ENCODE data around the gene ZSCAN5A. TPM values are rescaled to one million over a fixed set of nuclear protein-coding genes. Genes with fewer than 3 reads are reported as not detected.
A peak's percentile ranks its signal among the peaks of the same experiment; 100 is the strongest.
"Not testable (repeated sequence)": the region's sequence is repeated elsewhere in the genome, so short reads cannot be mapped to it uniquely, and the experiment has no call there.

The ZSCAN5A gene
- total RNA-seq, 3 donors from 2014 or later (not counting 1 experiment from before 2014, with no cell fraction given), result 6.7 to 10.2 (median 7.9) TPM

- Mint-ChIP-seq H3K27ac (no peak overlapping the region), H3K36me3 (no peaks in the 10 kb centered on the region), H3K4me1 (peaks cover 0 to 5% of the 10 kb centered on the region in 2 donors), H3K4me3 (no peak overlapping the region), H3K9me3 (no peaks in the 10 kb centered on the region), H3K27me3 (ENCODE audit: low read depth in 2 of 2) (peaks cover 9 to 12% of the 10 kb centered on the region in 2 donors)
- Histone ChIP-seq H3K4me1 (ENCODE audit: control insufficient read depth, insufficient read depth, low read length) (no peaks in the 10 kb centered on the region), H3K9me3 (ENCODE audit: control insufficient read depth, insufficient read depth, low read length) (no peaks in the 10 kb centered on the region), H3K27me3 (ENCODE audit: control insufficient read depth, insufficient read depth, low read length) (no peaks in the 10 kb centered on the region), H3K27ac (ENCODE audit: low read length) (no peak overlapping the region), H3K4me3 (ENCODE audit: low read length) (no peak overlapping the region), H3K36me3 (ENCODE audit: control insufficient read depth, insufficient read depth, low read length) (no peaks in the 10 kb centered on the region)
- no peak for TF ChIP-seq CTCF (IDR thresholded peaks at IDR 0.05)
- ATAC-seq (no peak), DNase-seq (no peak)
- intact Hi-C loops (cut with micrococcal nuclease), result no loop called here
- WGBS (ENCODE audit: insufficient coverage), result 91% methylated on average over 9 of the region's 10 CpGs
These were observed 95.7 kb downstream of the ZSCAN5A start for GRCh38 chr19:56218961-56219360.

- Mint-ChIP-seq H3K27ac (no peak overlapping the region), H3K36me3 (no peaks in the 10 kb centered on the region), H3K4me1 (peaks cover 0 to 5% of the 10 kb centered on the region in 2 donors), H3K9me3 (no peaks in the 10 kb centered on the region), H3K4me3 (no peak overlapping the region), H3K27me3 (ENCODE audit: low read depth in 2 of 2) (peaks cover 9 to 12% of the 10 kb centered on the region in 2 donors)
- DNase-seq (no peak), ATAC-seq (peak in 1 of 3 donors; percentile 32)
- no peaks in the 10 kb centered on the region for H3K9me3 ChIP-seq (ENCODE audit: control insufficient read depth, insufficient read depth, low read length)
- no peak overlapping the region for H3K27ac ChIP-seq (ENCODE audit: low read length)
- no peak for TF ChIP-seq CTCF (IDR thresholded peaks at IDR 0.05)
- intact Hi-C loops (cut with micrococcal nuclease), result no loop called here
- no peaks in the 10 kb centered on the region for H3K27me3 ChIP-seq (ENCODE audit: control insufficient read depth, insufficient read depth, low read length)
- no peaks in the 10 kb centered on the region for H3K36me3 ChIP-seq (ENCODE audit: control insufficient read depth, insufficient read depth, low read length)
- WGBS (ENCODE audit: insufficient coverage), result 11% methylated on average over 79 of the region's 79 CpGs
- H3K4me1 ChIP-seq (ENCODE audit: control insufficient read depth, insufficient read depth, low read length), result no peaks in the 10 kb centered on the region
- H3K4me3 ChIP-seq (ENCODE audit: low read length), result no peak overlapping the region
These were observed 97.3 kb downstream of the ZSCAN5A start for GRCh38 chr19:56217039-56217949.

GRCh38 chr19:56211718-56212117, 102.9 kb downstream of the ZSCAN5A start:
- 75% methylated on average over 4 of the region's 4 CpGs for WGBS (ENCODE audit: insufficient coverage)

GRCh38 chr19:56210036-56210435, 104.6 kb downstream of the ZSCAN5A start:
- not testable (repeated sequence) for DNase-seq

More at GRCh38 chr19:56211718-56212117, 102.9 kb downstream of the ZSCAN5A start:
- Histone ChIP-seq H3K27me3 (ENCODE audit: control insufficient read depth, insufficient read depth, low read length) (no peaks in the 10 kb centered on the region), H3K9me3 (ENCODE audit: control insufficient read depth, insufficient read depth, low read length) (no peaks in the 10 kb centered on the region), H3K4me3 (ENCODE audit: low read length) (no peak overlapping the region), H3K4me1 (ENCODE audit: control insufficient read depth, insufficient read depth, low read length) (no peaks in the 10 kb centered on the region), H3K27ac (ENCODE audit: low read length) (no peak overlapping the region), H3K36me3 (ENCODE audit: control insufficient read depth, insufficient read depth, low read length) (no peaks in the 10 kb centered on the region)
- no peak for TF ChIP-seq CTCF (IDR thresholded peaks at IDR 0.05)
- Mint-ChIP-seq H3K36me3 (no peaks in the 10 kb centered on the region), H3K27me3 (ENCODE audit: low read depth in 2 of 2) (peaks cover 3 to 11% of the 10 kb centered on the region in 2 donors), H3K4me3 (no peak overlapping the region), H3K9me3 (no peaks in the 10 kb centered on the region), H3K4me1 (no peaks in the 10 kb centered on the region), H3K27ac (no peak overlapping the region)
- ATAC-seq (no peak), DNase-seq (no peak)
- intact Hi-C loops (cut with micrococcal nuclease), result no loop called here

More at GRCh38 chr19:56210036-56210435, 104.6 kb downstream of the ZSCAN5A start:
- H3K4me1 Mint-ChIP-seq; ATAC-seq; H3K4me3 Mint-ChIP-seq; intact Hi-C loops (cut with micrococcal nuclease); H3K36me3 Mint-ChIP-seq; H3K27me3 ChIP-seq (ENCODE audit: control insufficient read depth, insufficient read depth, low read length); H3K4me1 ChIP-seq (ENCODE audit: control insufficient read depth, insufficient read depth, low read length); H3K36me3 ChIP-seq (ENCODE audit: control insufficient read depth, insufficient read depth, low read length); H3K27ac ChIP-seq (ENCODE audit: low read length); H3K4me3 ChIP-seq (ENCODE audit: low read length); H3K9me3 ChIP-seq (ENCODE audit: control insufficient read depth, insufficient read depth, low read length); H3K9me3 Mint-ChIP-seq; H3K27ac Mint-ChIP-seq: not testable (repeated sequence)
- 76% methylated on average over 4 of the region's 9 CpGs for WGBS (ENCODE audit: insufficient coverage)
- peaks cover 0 to 11% of the 10 kb centered on the region in 2 donors for H3K27me3 Mint-ChIP-seq (ENCODE audit: low read depth in 2 of 2)
